ENCODE measurements around the gene USP31. TPM values are rescaled to one million over a fixed set of nuclear protein-coding genes. Genes with fewer than 3 reads are reported as not detected.

The USP31 gene
- total RNA-seq, 2 experiments from 2014 or later, result 5.1 to 5.4 TPM

- Mint-ChIP-seq H3K36me3 (ENCODE audit: low read depth) (no peaks in the 10 kb centered on the region), H3K4me1 (no peaks in the 10 kb centered on the region), H3K27ac (no peak overlapping the region), H3K27me3 (peaks cover 21% of the 10 kb centered on the region), H3K9me3 (no peaks in the 10 kb centered on the region), H3K4me3 (no peak overlapping the region)
- DNase-seq, result no peak
- POLR2A ChIA-PET, result no interaction called here
- CTCF ChIA-PET, result interaction anchor here (0.5 kb wide), 1 partner anchor 1892 kb away, joined by 3 read pairs; no protein-coding TSS in a partner anchor
These were observed 97.7 kb downstream of the USP31 start for GRCh38 chr16:23051587-23051986.

GRCh38 chr16:23048164-23048563 lies 101.1 kb downstream of the USP31 start:
- CTCF ChIA-PET, result no interaction called here
- POLR2A ChIA-PET, result no interaction called here
- peaks cover 11% of the 10 kb centered on the region for H3K27me3 Mint-ChIP-seq

GRCh38 chr16:23045025-23045424 lies 104.2 kb downstream of the USP31 start:
- no peak overlapping the region for H3K4me3 Mint-ChIP-seq
- no peak overlapping the region for H3K27ac Mint-ChIP-seq
- H3K9me3 Mint-ChIP-seq, result no peaks in the 10 kb centered on the region
- no peaks in the 10 kb centered on the region for H3K4me1 Mint-ChIP-seq
- ChIA-PET CTCF (no interaction called here), POLR2A (no interaction called here)
- peaks cover 11% of the 10 kb centered on the region for H3K27me3 Mint-ChIP-seq
- DNase-seq, result no peak
- H3K36me3 Mint-ChIP-seq (ENCODE audit: low read depth), result no peaks in the 10 kb centered on the region

More at GRCh38 chr16:23048164-23048563, 101.1 kb downstream of the USP31 start:
- no peak for DNase-seq
- no peaks in the 10 kb centered on the region for H3K4me1 Mint-ChIP-seq
- no peaks in the 10 kb centered on the region for H3K9me3 Mint-ChIP-seq
- H3K36me3 Mint-ChIP-seq (ENCODE audit: low read depth), result no peaks in the 10 kb centered on the region
- no peak overlapping the region for H3K27ac Mint-ChIP-seq
- no peak overlapping the region for H3K4me3 Mint-ChIP-seq

GRCh38 chr16:23040246-23040645 lies 109.0 kb downstream of the USP31 start:
- no peak overlapping the region for H3K4me3 Mint-ChIP-seq
- peaks cover 6% of the 10 kb centered on the region for H3K27me3 Mint-ChIP-seq
- POLR2A ChIA-PET, result no interaction called here
- CTCF ChIA-PET, result no interaction called here
- H3K9me3 Mint-ChIP-seq, result no peaks in the 10 kb centered on the region
- H3K36me3 Mint-ChIP-seq (ENCODE audit: low read depth), result no peaks in the 10 kb centered on the region
- no peaks in the 10 kb centered on the region for H3K4me1 Mint-ChIP-seq
- DNase-seq, result no peak
- H3K27ac Mint-ChIP-seq, result no peak overlapping the region

- H3K36me3 Mint-ChIP-seq (ENCODE audit: low read depth), result no peaks in the 10 kb centered on the region
- CTCF ChIA-PET, result no interaction called here
- peaks cover 7% of the 10 kb centered on the region for H3K27me3 Mint-ChIP-seq
- POLR2A ChIA-PET, result no interaction called here
- no peak overlapping the region for H3K27ac Mint-ChIP-seq
- no peaks in the 10 kb centered on the region for H3K9me3 Mint-ChIP-seq
- H3K4me1 Mint-ChIP-seq, result no peaks in the 10 kb centered on the region
- no peak overlapping the region for H3K4me3 Mint-ChIP-seq
- no peak for DNase-seq
These were observed 110.1 kb downstream of the USP31 start for GRCh38 chr16:23039118-23039517.

- DNase-seq, result no peak
- Mint-ChIP-seq H3K4me3 (no peak overlapping the region), H3K27me3 (peaks cover 8% of the 10 kb centered on the region), H3K27ac (no peak overlapping the region), H3K9me3 (peaks cover 6% of the 10 kb centered on the region), H3K36me3 (ENCODE audit: low read depth) (no peaks in the 10 kb centered on the region), H3K4me1 (no peaks in the 10 kb centered on the region)
- ChIA-PET CTCF (no interaction called here), POLR2A (no interaction called here)
These were observed 114.0 kb downstream of the USP31 start for GRCh38 chr16:23035240-23035639.

GRCh38 chr16:23031508-23032098 lies 117.6 kb downstream of the USP31 start:
- DNase-seq, result no peak
- Mint-ChIP-seq H3K36me3 (ENCODE audit: low read depth) (no peaks in the 10 kb centered on the region), H3K9me3 (peaks cover 6% of the 10 kb centered on the region), H3K4me1 (no peaks in the 10 kb centered on the region), H3K27ac (no peak overlapping the region), H3K27me3 (peaks cover 9% of the 10 kb centered on the region), H3K4me3 (no peak overlapping the region)
- POLR2A ChIA-PET, result no interaction called here
- CTCF ChIA-PET, result no interaction called here

GRCh38 chr16:23029733-23030420 lies 119.4 kb downstream of the USP31 start:
- Mint-ChIP-seq H3K27ac (no peak overlapping the region), H3K4me3 (no peak overlapping the region), H3K27me3 (peaks cover 10% of the 10 kb centered on the region), H3K36me3 (ENCODE audit: low read depth) (no peaks in the 10 kb centered on the region), H3K4me1 (no peaks in the 10 kb centered on the region), H3K9me3 (peaks cover 6% of the 10 kb centered on the region)
- ChIA-PET CTCF (no interaction called here), POLR2A (no interaction called here)
- DNase-seq, result no peak

GRCh38 chr16:23027386-23027785 lies 121.9 kb downstream of the USP31 start:
- POLR2A ChIA-PET, result no interaction called here
- H3K4me1 Mint-ChIP-seq, result no peaks in the 10 kb centered on the region
- no peak for DNase-seq
- H3K36me3 Mint-ChIP-seq (ENCODE audit: low read depth), result no peaks in the 10 kb centered on the region
- no peak overlapping the region for H3K27ac Mint-ChIP-seq
- H3K4me3 Mint-ChIP-seq, result no peak overlapping the region
- H3K27me3 Mint-ChIP-seq, result peaks cover 7% of the 10 kb centered on the region
- H3K9me3 Mint-ChIP-seq, result no peaks in the 10 kb centered on the region
- CTCF ChIA-PET, result no interaction called here

GRCh38 chr16:23026784-23027362 lies 122.4 kb downstream of the USP31 start:
- CTCF ChIA-PET, result no interaction called here
- no peak overlapping the region for H3K27ac Mint-ChIP-seq
- H3K4me1 Mint-ChIP-seq, result no peaks in the 10 kb centered on the region
- no peaks in the 10 kb centered on the region for H3K9me3 Mint-ChIP-seq
- H3K27me3 Mint-ChIP-seq, result peaks cover 7% of the 10 kb centered on the region
- no peaks in the 10 kb centered on the region for H3K36me3 Mint-ChIP-seq (ENCODE audit: low read depth)
- POLR2A ChIA-PET, result no interaction called here
- H3K4me3 Mint-ChIP-seq, result no peak overlapping the region
- no peak for DNase-seq

GRCh38 chr16:23025692-23026307 lies 123.5 kb downstream of the USP31 start:
- DNase-seq, result no peak
- H3K4me3 Mint-ChIP-seq, result no peak overlapping the region
- POLR2A ChIA-PET, result no interaction called here
- H3K4me1 Mint-ChIP-seq, result no peaks in the 10 kb centered on the region
- CTCF ChIA-PET, result no interaction called here
- H3K27ac Mint-ChIP-seq, result no peak overlapping the region
- H3K9me3 Mint-ChIP-seq, result no peaks in the 10 kb centered on the region
- peaks cover 6% of the 10 kb centered on the region for H3K27me3 Mint-ChIP-seq
- no peaks in the 10 kb centered on the region for H3K36me3 Mint-ChIP-seq (ENCODE audit: low read depth)

GRCh38 chr16:23024044-23024443 lies 125.2 kb downstream of the USP31 start:
- DNase-seq, result no peak
- Mint-ChIP-seq H3K4me1 (no peaks in the 10 kb centered on the region), H3K4me3 (no peak overlapping the region), H3K36me3 (ENCODE audit: low read depth) (no peaks in the 10 kb centered on the region), H3K27ac (no peak overlapping the region), H3K27me3 (peaks cover 4% of the 10 kb centered on the region), H3K9me3 (no peaks in the 10 kb centered on the region)
- ChIA-PET POLR2A (no interaction called here), CTCF (no interaction called here)

- H3K27me3 Mint-ChIP-seq, result no peaks in the 10 kb centered on the region
- ChIA-PET CTCF (no interaction called here), POLR2A (no interaction called here)
- DNase-seq, result no peak
- no peaks in the 10 kb centered on the region for H3K4me1 Mint-ChIP-seq
- no peaks in the 10 kb centered on the region for H3K9me3 Mint-ChIP-seq
- no peak overlapping the region for H3K4me3 Mint-ChIP-seq
- no peak overlapping the region for H3K27ac Mint-ChIP-seq
- no peaks in the 10 kb centered on the region for H3K36me3 Mint-ChIP-seq (ENCODE audit: low read depth)
These were observed 129.2 kb downstream of the USP31 start for GRCh38 chr16:23020084-23020483.

- H3K4me1 Mint-ChIP-seq, result peaks cover 3% of the 10 kb centered on the region
- ChIA-PET POLR2A (no interaction called here), CTCF (no interaction called here)
- no peak overlapping the region for H3K4me3 Mint-ChIP-seq
- DNase-seq, result no peak
- H3K27me3 Mint-ChIP-seq, result no peaks in the 10 kb centered on the region
- no peaks in the 10 kb centered on the region for H3K9me3 Mint-ChIP-seq
- H3K27ac Mint-ChIP-seq, result no peak overlapping the region
- H3K36me3 Mint-ChIP-seq (ENCODE audit: low read depth), result no peaks in the 10 kb centered on the region
These were observed 132.9 kb downstream of the USP31 start for GRCh38 chr16:23016368-23016767.
